Trophoblast cell (in vitro differentiated cells and primary cell): ENCODE results near the gene ATP1B1.

Experiments
- DNase-seq, 2 donors: peaks; one replicate each; pipeline ENCODE4 v3.0.0-alpha.2; 2016
- H2AFZ ChIP-seq: 2 replicates; pipeline ENCODE4 v1.6.1; 2013; ENCODE audit warnings: low read length, moderate library complexity, mild to moderate bottlenecking; ENCODE audit not compliant: insufficient read depth, poor library complexity
- H2AK5ac ChIP-seq: 2 replicates; pipeline ENCODE4 v1.6.1; 2013; ENCODE audit warnings: mild to moderate bottlenecking, low read length
- H2BK120ac ChIP-seq: 2 replicates; pipeline ENCODE4 v1.6.1; 2013; ENCODE audit warnings: low read length, mild to moderate bottlenecking, moderate library complexity; ENCODE audit not compliant: insufficient read depth, poor library complexity
- H2BK12ac ChIP-seq: 2 replicates; pipeline ENCODE4 v1.6.1; 2013; ENCODE audit warnings: mild to moderate bottlenecking, low read length, moderate library complexity
- H2BK5ac ChIP-seq: 2 replicates; pipeline ENCODE4 v1.6.1; 2013; ENCODE audit warnings: low read length, low read depth, moderate library complexity, mild to moderate bottlenecking; ENCODE audit not compliant: poor library complexity
- H3K14ac ChIP-seq: 2 replicates; pipeline ENCODE4 v1.6.1; 2013; ENCODE audit warnings: mild to moderate bottlenecking, low read length
- H3K18ac ChIP-seq: 2 replicates; pipeline ENCODE4 v1.6.1; 2013; ENCODE audit warnings: mild to moderate bottlenecking, low read length
- H3K23ac ChIP-seq: 2 replicates; pipeline ENCODE4 v1.6.1; 2013; ENCODE audit warnings: low read length
- H3K27ac ChIP-seq: 2 replicates; pipeline ENCODE4 v1.5.1; 2013; ENCODE audit warnings: low read depth, mild to moderate bottlenecking, inconsistent platforms, low read length, moderate library complexity
- H3K27me3 ChIP-seq: 2 replicates; pipeline ENCODE4 v1.6.1; 2013; ENCODE audit warnings: inconsistent platforms, mild to moderate bottlenecking, low read length, moderate library complexity; ENCODE audit not compliant: insufficient read depth
- H3K36me3 ChIP-seq, 2 experiments: 1 replicate in 1 of 2; 2 replicates in 1 of 2; pipeline ENCODE4 v1.6.1; 2013; ENCODE audit warnings: low read length in 2 of 2, mild to moderate bottlenecking in 2 of 2, moderate library complexity in 1 of 2; ENCODE audit not compliant: insufficient read depth in 2 of 2, control insufficient read depth in 1 of 2
- H3K4ac ChIP-seq: 2 replicates; pipeline ENCODE4 v1.6.1; 2013; ENCODE audit warnings: low read depth, mild to moderate bottlenecking, low read length, moderate library complexity
- H3K4me1 ChIP-seq, 2 experiments: 1 replicate in 1 of 2; 2 replicates in 1 of 2; pipeline ENCODE4 v1.6.1; 2013; ENCODE audit warnings: low read length in 2 of 2, mild to moderate bottlenecking in 2 of 2, moderate library complexity in 1 of 2; ENCODE audit not compliant: insufficient read depth in 2 of 2, control insufficient read depth in 1 of 2
- H3K4me2 ChIP-seq: 2 replicates; pipeline ENCODE4 v1.6.1; 2013; ENCODE audit warnings: inconsistent platforms, mild to moderate bottlenecking, low read length, moderate library complexity
- H3K4me3 ChIP-seq: 2 replicates; pipeline ENCODE4 v1.5.1; 2013; ENCODE audit warnings: mild to moderate bottlenecking, low read depth, low read length, inconsistent platforms
- H3K79me1 ChIP-seq: one replicate; pipeline ENCODE4 v1.6.1; 2013; ENCODE audit warnings: low read length
- H3K79me2 ChIP-seq: 2 replicates; pipeline ENCODE4 v1.6.1; 2013; ENCODE audit warnings: low read length, mild to moderate bottlenecking; ENCODE audit not compliant: control insufficient read depth, insufficient read depth, poor library complexity
- H3K9ac ChIP-seq: 2 replicates; pipeline ENCODE4 v1.6.1; 2013; ENCODE audit warnings: mild to moderate bottlenecking, low read length
- H3K9me3 ChIP-seq: 2 replicates; pipeline ENCODE4 v1.6.1; 2013; ENCODE audit warnings: low read depth, mild to moderate bottlenecking, control low read depth, inconsistent platforms, low read length; ENCODE audit not compliant: insufficient read depth
- H4K12ac ChIP-seq: 2 replicates; pipeline ENCODE4 v1.6.1; 2013; ENCODE audit warnings: low read depth, mild to moderate bottlenecking, low read length, moderate library complexity
- H4K8ac ChIP-seq: 2 replicates; pipeline ENCODE4 v1.6.1; 2013; ENCODE audit warnings: low read depth, mild to moderate bottlenecking, low read length, moderate library complexity
- H4K91ac ChIP-seq: one replicate; pipeline ENCODE4 v1.6.1; 2013; ENCODE audit warnings: low read depth, mild to moderate bottlenecking, low read length, moderate library complexity
- WGBS: extraction: QIAGEN DNeasy Blood & Tissue Kit; methylation state at CpG from one replicate; pipeline ENCODE4 v1.1.7; 2013; ENCODE audit warnings: missing lambda C conversion rate; ENCODE audit not compliant: insufficient read length, insufficient coverage; ENCODE audit errors: extremely low coverage; 5-methylcytosine and 5-hydroxymethylcytosine counted together

The ATP1B1 gene

DNA sequence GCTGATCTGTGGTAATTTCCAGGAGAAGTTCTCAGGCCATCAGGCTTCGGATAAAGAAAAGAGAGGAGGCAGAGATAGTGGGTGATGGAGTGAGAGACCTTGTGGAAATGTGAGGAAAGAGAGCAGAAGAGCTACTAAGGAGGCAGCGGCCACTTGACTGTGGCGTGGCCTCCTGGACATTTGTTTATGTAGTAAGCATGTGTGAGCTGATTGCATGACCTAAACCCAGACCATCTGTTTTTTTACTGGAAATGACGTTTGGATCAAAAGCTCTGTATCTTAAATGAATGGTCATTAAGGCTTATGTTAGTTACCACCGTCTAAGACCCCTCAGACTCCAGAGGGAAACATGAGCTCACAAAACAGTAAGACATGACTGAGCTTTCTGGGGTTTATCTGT lies 13.6 kb downstream of the ATP1B1 start:
- Histone ChIP-seq H3K27me3 (no peaks in the 10 kb centered on the region), H2AFZ (no peak overlapping the region), H2BK5ac (no peak overlapping the region), H3K79me1 (no peaks in the 10 kb centered on the region), H3K4me2 (no peak overlapping the region), H4K12ac (no peak overlapping the region), H4K8ac (no peak overlapping the region), H3K36me3 (peaks cover 18 to 42% of the 10 kb centered on the region in 2 experiments), H3K23ac (no peak overlapping the region), H3K9me3 (no peaks in the 10 kb centered on the region), H3K27ac (no peak overlapping the region), H4K91ac (no peak overlapping the region), H3K4ac (peak overlapping the region; percentile 4), H2BK120ac (no peak overlapping the region), H3K4me1 (peaks cover 12 to 19% of the 10 kb centered on the region in 2 experiments), H2AK5ac (no peak overlapping the region), H3K14ac (no peak overlapping the region), H3K9ac (no peak overlapping the region), H3K18ac (no peak overlapping the region), H3K79me2 (peaks cover 2% of the 10 kb centered on the region), H2BK12ac (no peak overlapping the region), H3K4me3 (no peak overlapping the region)
- no peak for DNase-seq
- WGBS = no CpG with 5 or more reads among the region's 5 CpGs

DNA sequence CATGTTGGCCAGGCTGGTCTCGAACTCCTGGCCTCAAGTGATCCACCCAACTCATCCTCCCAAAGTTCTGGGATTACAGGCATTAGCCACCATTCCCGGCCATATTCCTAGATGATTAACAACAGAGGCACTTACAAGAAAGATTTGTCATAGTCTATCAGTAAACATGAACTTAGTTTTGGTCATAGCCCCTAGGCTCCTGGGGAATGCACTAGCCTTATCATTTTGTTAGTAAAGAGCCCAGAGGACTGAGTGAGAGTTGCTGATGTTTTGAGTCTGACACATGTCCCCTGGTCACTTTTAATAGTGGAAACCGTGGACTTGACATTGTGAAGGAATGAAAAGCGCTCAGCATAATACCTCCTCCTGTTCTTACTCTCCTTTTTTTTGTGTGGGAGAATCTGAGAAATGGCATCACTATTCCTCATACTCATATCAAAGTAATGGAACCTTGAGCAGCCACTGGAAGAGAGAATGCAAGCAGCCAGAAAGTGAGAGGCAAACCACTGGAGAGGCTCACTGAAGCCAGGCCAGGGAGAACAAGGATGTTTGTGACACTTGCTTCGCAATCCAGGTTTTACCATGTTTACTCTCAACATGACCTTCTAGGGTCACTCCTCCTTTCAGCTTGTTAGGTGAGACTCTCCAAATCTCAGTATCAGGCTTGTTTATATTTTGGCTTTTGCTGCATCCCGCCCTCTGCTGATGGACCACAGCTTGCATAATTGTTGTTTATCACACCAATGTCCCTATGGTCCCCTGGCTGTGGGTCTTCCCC lies 14.8 kb downstream of the ATP1B1 start:
- Histone ChIP-seq H3K36me3 (peaks cover 16 to 41% of the 10 kb centered on the region in 2 experiments), H2BK12ac (no peak overlapping the region), H2AK5ac (no peak overlapping the region), H3K79me1 (no peaks in the 10 kb centered on the region), H3K4me1 (peaks cover 6 to 13% of the 10 kb centered on the region in 2 experiments), H3K9ac (no peak overlapping the region), H3K9me3 (no peaks in the 10 kb centered on the region), H3K79me2 (peaks cover 2% of the 10 kb centered on the region), H3K27me3 (no peaks in the 10 kb centered on the region), H3K4ac (no peak overlapping the region), H3K4me3 (no peak overlapping the region), H2BK5ac (no peak overlapping the region), H2AFZ (no peak overlapping the region), H4K12ac (no peak overlapping the region), H3K4me2 (no peak overlapping the region), H4K8ac (no peak overlapping the region), H3K23ac (no peak overlapping the region), H4K91ac (no peak overlapping the region), H3K14ac (no peak overlapping the region), H3K27ac (no peak overlapping the region), H2BK120ac (no peak overlapping the region), H3K18ac (no peak overlapping the region)
- peak; percentile 86 to 93 for DNase-seq
- WGBS = no CpG with 5 or more reads among the region's 6 CpGs

DNA sequence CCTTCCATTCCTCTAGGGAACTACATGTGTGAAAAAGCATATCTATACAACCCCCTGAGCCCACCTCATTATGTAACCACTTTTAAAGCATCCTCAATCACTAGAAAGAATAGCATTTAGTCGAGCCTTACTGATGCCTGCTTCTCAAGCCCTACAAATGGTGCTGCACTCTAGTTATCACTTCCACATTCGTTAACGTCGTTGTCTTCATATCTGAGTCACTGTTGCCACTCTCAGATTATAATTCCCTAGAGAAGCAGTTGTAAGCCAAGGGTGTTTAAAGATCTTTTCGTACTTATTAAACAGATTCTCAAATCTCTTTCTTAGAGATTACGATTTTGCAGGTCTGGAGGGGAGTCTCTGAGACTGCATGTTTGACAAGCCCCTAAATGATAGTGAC lies 16.5 kb downstream of the ATP1B1 start:
- no peaks in the 10 kb centered on the region for H3K27me3 ChIP-seq
- H2BK120ac ChIP-seq = no peak overlapping the region
- H2BK12ac ChIP-seq = no peak overlapping the region
- no peak overlapping the region for H3K23ac ChIP-seq
- H3K4ac ChIP-seq = no peak overlapping the region
- no CpG with 5 or more reads among the region's 6 CpGs for WGBS
- no peak overlapping the region for H3K14ac ChIP-seq
- H4K12ac ChIP-seq = no peak overlapping the region
- peaks cover 15 to 41% of the 10 kb centered on the region in 2 experiments for H3K36me3 ChIP-seq
- peaks cover 2% of the 10 kb centered on the region for H3K79me2 ChIP-seq
- no peaks in the 10 kb centered on the region for H3K79me1 ChIP-seq
- H3K4me3 ChIP-seq = no peak overlapping the region
- no peak overlapping the region for H3K9ac ChIP-seq
- no peak overlapping the region for H2BK5ac ChIP-seq
- peaks cover 6 to 13% of the 10 kb centered on the region in 2 experiments for H3K4me1 ChIP-seq
- no peak overlapping the region for H3K4me2 ChIP-seq
- DNase-seq = no peak
- H4K8ac ChIP-seq = no peak overlapping the region
- no peak overlapping the region for H3K27ac ChIP-seq
- no peak overlapping the region for H3K18ac ChIP-seq
- H3K9me3 ChIP-seq = no peaks in the 10 kb centered on the region
- H4K91ac ChIP-seq = no peak overlapping the region
- no peak overlapping the region for H2AK5ac ChIP-seq
- H2AFZ ChIP-seq = no peak overlapping the region

DNA sequence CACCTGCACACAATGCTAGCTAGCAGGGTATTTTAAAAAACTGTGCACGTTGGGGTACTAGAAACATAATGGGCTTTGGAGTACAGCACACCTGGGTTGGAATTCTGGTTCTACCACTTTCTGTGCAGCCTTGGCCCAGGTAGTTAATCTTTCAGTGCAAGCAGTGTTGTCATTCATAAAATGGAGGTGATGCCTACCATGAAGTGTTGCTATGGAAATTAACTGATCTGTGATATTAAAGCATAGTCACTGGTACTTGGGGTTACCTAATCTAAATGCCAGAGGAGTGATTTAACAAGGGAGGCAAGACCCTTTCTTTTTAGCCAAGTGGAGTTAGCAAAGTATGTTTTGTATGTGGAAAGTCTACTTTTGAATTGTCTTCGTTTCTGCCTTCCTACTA lies 18.0 kb downstream of the ATP1B1 start:
- Histone ChIP-seq H2BK5ac (no peak overlapping the region), H2AK5ac (no peak overlapping the region), H3K4ac (no peak overlapping the region), H4K91ac (no peak overlapping the region), H3K23ac (no peak overlapping the region), H2AFZ (no peak overlapping the region), H2BK120ac (no peak overlapping the region), H3K79me2 (peaks cover 2% of the 10 kb centered on the region), H3K27me3 (no peaks in the 10 kb centered on the region), H4K12ac (no peak overlapping the region), H3K9me3 (no peaks in the 10 kb centered on the region), H3K36me3 (peaks cover 13 to 48% of the 10 kb centered on the region in 2 experiments), H3K18ac (no peak overlapping the region), H3K14ac (no peak overlapping the region), H3K27ac (no peak overlapping the region), H3K4me2 (no peak overlapping the region), H3K4me3 (no peak overlapping the region), H3K9ac (no peak overlapping the region), H4K8ac (no peak overlapping the region), H2BK12ac (no peak overlapping the region), H3K4me1 (peaks cover 0 to 10% of the 10 kb centered on the region in 2 experiments), H3K79me1 (no peaks in the 10 kb centered on the region)
- peak; percentile 77 to 97 for DNase-seq
- WGBS = no CpG with 5 or more reads among the region's 2 CpGs
